Superior temporal gyrus (tissue), 1 donor: ENCODE measurements around the gene FAM163B.

ENCODE experiments used
- DNase-seq: peaks from one replicate; pipeline ENCODE4 v3.0.0-alpha.2; 2016; ENCODE audit errors: extremely low spot score

The FAM163B gene

GRCh38 chr9:133615606-133616188 lies 6.5 kb upstream of the FAM163B start:
- no peak for DNase-seq

GRCh38 chr9:133615186-133615585 lies 6.0 kb upstream of the FAM163B start:
- no peak for DNase-seq

- no peak for DNase-seq
Measured at GRCh38 chr9:133614678-133615077, 5.5 kb upstream of the FAM163B start.

- no peak for DNase-seq
Measured at GRCh38 chr9:133614056-133614455, 4.9 kb upstream of the FAM163B start.

GRCh38 chr9:133613432-133613831 lies 4.2 kb upstream of the FAM163B start:
- DNase-seq = no peak

GRCh38 chr9:133612816-133613215 lies 3.6 kb upstream of the FAM163B start:
- DNase-seq = no peak

- no peak for DNase-seq
Measured at GRCh38 chr9:133612051-133612450, 2.9 kb upstream of the FAM163B start.

- no peak for DNase-seq
Measured at GRCh38 chr9:133610845-133611244, 1.7 kb upstream of the FAM163B start.

GRCh38 chr9:133608889-133609288 lies 300 bp downstream of the FAM163B start:
- no peak for DNase-seq

- no peak for DNase-seq
Measured at GRCh38 chr9:133608382-133608781, 807 bp downstream of the FAM163B start.

- DNase-seq = no peak
Measured at GRCh38 chr9:133607976-133608375, 1.2 kb downstream of the FAM163B start.

GRCh38 chr9:133607381-133607780 lies 1.8 kb downstream of the FAM163B start:
- no peak for DNase-seq

- no peak for DNase-seq
Measured at GRCh38 chr9:133606708-133607025, 2.5 kb downstream of the FAM163B start.

GRCh38 chr9:133605856-133606707 lies 3.1 kb downstream of the FAM163B start:
- DNase-seq = no peak

GRCh38 chr9:133605446-133605845 lies 3.7 kb downstream of the FAM163B start:
- no peak for DNase-seq

GRCh38 chr9:133604856-133605255 lies 4.3 kb downstream of the FAM163B start:
- DNase-seq = no peak

GRCh38 chr9:133604214-133604613 lies 5.0 kb downstream of the FAM163B start:
- DNase-seq = no peak

GRCh38 chr9:133603135-133603927 lies 5.9 kb downstream of the FAM163B start:
- no peak for DNase-seq

GRCh38 chr9:133602277-133602676 lies 6.9 kb downstream of the FAM163B start:
- DNase-seq = no peak

- no peak for DNase-seq
Measured at GRCh38 chr9:133601746-133602145, 7.4 kb downstream of the FAM163B start.

- DNase-seq = no peak
Measured at GRCh38 chr9:133600739-133601138, 8.4 kb downstream of the FAM163B start.

- DNase-seq = no peak
Measured at GRCh38 chr9:133599470-133600173, 9.6 kb downstream of the FAM163B start.
